HepG2 (cell line): ENCODE data around the gene BICRA.

Experiments
- DMAP1 ChIP-seq: IDR thresholded peaks from 2 replicates; pipeline ENCODE4 v1.6.1; 2016
- HOXA3 ChIP-seq: sonication (generic); formaldehyde crosslinking; IDR thresholded peaks from 2 replicates; pipeline ENCODE4 v1.5.0; 2020; ENCODE audit warnings: missing genetic modification reagents
- MXI1 ChIP-seq: IDR thresholded peaks from 3 replicates; pipeline ENCODE4 v1.6.1; 2012; ENCODE audit warnings: low read depth, low read length, inconsistent platforms, borderline replicate concordance
- POLR2A ChIP-seq, 2 experiments: IDR thresholded peaks; 2 replicates each; pipeline ENCODE4 v1.6.1; 2011; ENCODE audit warnings: low read depth in 2 of 2, low read length in 2 of 2, mild to moderate bottlenecking in 1 of 2, moderate library complexity in 1 of 2; ENCODE audit not compliant: insufficient read depth in 1 of 2
- RAD21 ChIP-seq: fragments of 450-650 bp; formaldehyde crosslinking; IDR thresholded peaks from 2 replicates; pipeline ENCODE4 v1.5.0; 2020; ENCODE audit warnings: mild to moderate bottlenecking
- SMAD1 ChIP-seq: sonication (generic); formaldehyde crosslinking; IDR thresholded peaks from 2 replicates; pipeline ENCODE4 v1.4.0; 2020; ENCODE audit warnings: missing genetic modification reagents, low read depth, mild to moderate bottlenecking, borderline replicate concordance
- TBP ChIP-seq: sonication (generic); formaldehyde crosslinking; IDR thresholded peaks from 2 replicates; pipeline ENCODE4 v1.5.0; 2020; ENCODE audit warnings: missing genetic modification reagents
- YY1 ChIP-seq: IDR thresholded peaks from 2 replicates; pipeline ENCODE4 v1.6.1; 2011; ENCODE audit warnings: low read length, low read depth, moderate library complexity, mild to moderate bottlenecking; ENCODE audit not compliant: insufficient read depth, insufficient replicate concordance
- ZNF652 ChIP-seq: IDR thresholded peaks from 2 replicates; pipeline ENCODE4 v1.6.1; 2016; ENCODE audit warnings: low read depth, borderline replicate concordance
- TF ChIP-seq, protein P1 (sequence below): sonication (generic); formaldehyde crosslinking; IDR thresholded peaks from one replicate; pipeline ENCODE4 v1.5.1; 2020; ENCODE audit warnings: mild to moderate bottlenecking, missing genetic modification reagents; ENCODE audit errors: not compliant biosample characterization

DNA sequence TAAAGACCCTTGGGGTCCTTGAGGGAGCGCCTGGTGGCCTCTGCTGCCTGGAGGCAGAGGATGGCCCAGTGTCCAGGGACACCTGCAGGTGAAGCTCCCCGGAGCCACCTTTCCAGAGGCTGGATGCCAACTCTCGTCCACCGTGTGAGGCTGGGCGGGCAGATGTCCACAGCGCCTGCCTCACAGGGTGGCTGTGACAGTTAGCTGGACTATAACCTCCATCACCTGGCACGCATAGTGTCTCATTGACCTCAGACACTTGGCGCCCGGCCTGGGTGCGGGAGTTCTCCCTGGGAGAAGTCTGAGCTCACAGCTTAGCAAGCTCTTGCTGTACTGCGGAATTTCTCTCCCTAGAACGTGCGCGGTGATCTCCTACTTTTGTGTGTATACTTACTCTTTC lies 9.8 kb downstream of the BICRA start:
- TF ChIP-seq TBP (no peak), SMAD1 (CRISPR knock-in tag) (no peak), MXI1 (no peak), POLR2A (IDR thresholded peaks at IDR 0.05; ENCODE audit: insufficient read depth in 1 of 2, low read depth in 2 of 2, low read length in 2 of 2) (no peak), DMAP1 (CRISPR knock-in tag) (no peak), RAD21 (CRISPR knock-in tag) (no peak), YY1 (no peak), HOXA3 (CRISPR knock-in tag) (no peak), ZNF652 (CRISPR knock-in tag) (no peak)
- TF ChIP-seq, protein P1, sequence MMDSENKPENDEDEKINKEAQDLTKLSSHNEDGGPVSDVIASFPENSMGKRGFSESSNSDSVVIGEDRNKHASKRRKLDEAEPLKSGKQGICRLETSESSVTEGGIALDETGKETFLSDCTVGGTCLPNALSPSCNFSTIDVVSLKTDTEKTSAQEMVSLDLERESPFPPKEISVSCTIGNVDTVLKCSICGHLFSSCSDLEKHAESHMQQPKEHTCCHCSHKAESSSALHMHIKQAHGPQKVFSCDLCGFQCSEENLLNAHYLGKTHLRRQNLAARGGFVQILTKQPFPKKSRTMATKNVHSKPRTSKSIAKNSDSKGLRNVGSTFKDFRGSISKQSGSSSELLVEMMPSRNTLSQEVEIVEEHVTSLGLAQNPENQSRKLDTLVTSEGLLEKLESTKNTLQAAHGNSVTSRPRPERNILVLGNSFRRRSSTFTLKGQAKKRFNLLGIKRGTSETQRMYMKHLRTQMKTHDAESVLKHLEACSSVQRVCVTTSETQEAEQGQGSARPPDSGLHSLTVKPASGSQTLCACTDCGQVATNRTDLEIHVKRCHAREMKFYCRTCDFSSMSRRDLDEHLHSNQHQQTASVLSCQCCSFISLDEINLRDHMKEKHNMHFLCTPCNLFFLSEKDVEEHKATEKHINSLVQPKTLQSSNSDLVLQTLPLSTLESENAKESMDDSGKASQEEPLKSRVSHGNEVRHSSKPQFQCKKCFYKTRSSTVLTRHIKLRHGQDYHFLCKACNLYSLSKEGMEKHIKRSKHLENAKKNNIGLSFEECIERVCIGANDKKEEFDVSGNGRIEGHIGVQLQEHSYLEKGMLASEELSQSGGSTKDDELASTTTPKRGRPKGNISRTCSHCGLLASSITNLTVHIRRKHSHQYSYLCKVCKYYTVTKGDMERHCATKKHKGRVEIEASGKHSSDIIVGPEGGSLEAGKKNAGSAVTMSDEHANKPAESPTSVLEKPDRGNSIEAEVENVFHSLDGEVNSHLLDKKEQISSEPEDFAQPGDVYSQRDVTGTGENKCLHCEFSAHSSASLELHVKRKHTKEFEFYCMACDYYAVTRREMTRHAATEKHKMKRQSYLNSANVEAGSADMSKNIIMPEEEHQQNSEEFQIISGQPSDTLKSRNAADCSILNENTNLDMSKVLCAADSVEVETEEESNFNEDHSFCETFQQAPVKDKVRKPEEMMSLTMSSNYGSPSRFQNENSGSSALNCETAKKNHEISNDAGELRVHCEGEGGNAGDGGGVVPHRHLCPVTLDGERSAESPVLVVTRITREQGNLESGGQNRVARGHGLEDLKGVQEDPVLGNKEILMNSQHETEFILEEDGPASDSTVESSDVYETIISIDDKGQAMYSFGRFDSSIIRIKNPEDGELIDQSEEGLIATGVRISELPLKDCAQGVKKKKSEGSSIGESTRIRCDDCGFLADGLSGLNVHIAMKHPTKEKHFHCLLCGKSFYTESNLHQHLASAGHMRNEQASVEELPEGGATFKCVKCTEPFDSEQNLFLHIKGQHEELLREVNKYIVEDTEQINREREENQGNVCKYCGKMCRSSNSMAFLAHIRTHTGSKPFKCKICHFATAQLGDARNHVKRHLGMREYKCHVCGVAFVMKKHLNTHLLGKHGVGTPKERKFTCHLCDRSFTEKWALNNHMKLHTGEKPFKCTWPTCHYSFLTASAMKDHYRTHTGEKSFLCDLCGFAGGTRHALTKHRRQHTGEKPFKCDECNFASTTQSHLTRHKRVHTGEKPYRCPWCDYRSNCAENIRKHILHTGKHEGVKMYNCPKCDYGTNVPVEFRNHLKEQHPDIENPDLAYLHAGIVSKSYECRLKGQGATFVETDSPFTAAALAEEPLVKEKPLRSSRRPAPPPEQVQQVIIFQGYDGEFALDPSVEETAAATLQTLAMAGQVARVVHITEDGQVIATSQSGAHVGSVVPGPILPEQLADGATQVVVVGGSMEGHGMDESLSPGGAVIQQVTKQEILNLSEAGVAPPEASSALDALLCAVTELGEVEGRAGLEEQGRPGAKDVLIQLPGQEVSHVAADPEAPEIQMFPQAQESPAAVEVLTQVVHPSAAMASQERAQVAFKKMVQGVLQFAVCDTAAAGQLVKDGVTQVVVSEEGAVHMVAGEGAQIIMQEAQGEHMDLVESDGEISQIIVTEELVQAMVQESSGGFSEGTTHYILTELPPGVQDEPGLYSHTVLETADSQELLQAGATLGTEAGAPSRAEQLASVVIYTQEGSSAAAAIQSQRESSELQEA = no peak
